RWPE1 (cell line): ENCODE data around the gene GFRAL.

Experiments used
- CTCF ChIA-PET: fragments of 350-600 bp; sonication (Branson Sonifier 250); formaldehyde crosslinking; extraction: SDS; loops from one replicate; lab custom pipeline; 2021; lab: Yijun Ruan, JAX
- POLR2A ChIA-PET: fragments of 400-600 bp; formaldehyde crosslinking; extraction: SDS; loops from one replicate; lab custom pipeline; 2020; ENCODE audit warnings: antibody characterized with exemption; ENCODE audit not compliant: low non-redundant PET; lab: Yijun Ruan, JAX
- DNase-seq: peaks from one replicate; pipeline ENCODE4 v3.0.0; 2012; ENCODE audit warnings: low spot score
- H3K27ac ChIP-seq: fragments of 450-650 bp; 2 replicates; pipeline ENCODE4 v1.5.1; 2017
- CTCF ChIP-seq: fragments of 450-650 bp; conservative IDR thresholded peaks from 2 replicates; pipeline ENCODE4 v1.5.1; 2017; ENCODE audit warnings: low read depth, mild to moderate bottlenecking

GFRAL gene

GRCh38 chr6:55443238-55444134, 116.2 kb downstream of the GFRAL start:
- H3K27ac ChIP-seq: no peak overlapping the region
- POLR2A ChIA-PET: no interaction called here
- no peak for DNase-seq
- no peak for TF ChIP-seq CTCF
- CTCF ChIA-PET: interaction anchor here (0.5 to 0.7 kb wide), 2 partner anchors 114 to 630 kb away, joined by 5 to 8 read pairs; no protein-coding TSS in a partner anchor

GRCh38 chr6:55445648-55446204, 118.5 kb downstream of the GFRAL start:
- POLR2A ChIA-PET: no interaction called here
- DNase-seq: peak; percentile 16

GRCh38 chr6:55447891-55448290, 120.6 kb downstream of the GFRAL start:
- H3K27ac ChIP-seq: no peak overlapping the region
- TF ChIP-seq CTCF: no peak
- POLR2A ChIA-PET: no interaction called here
- CTCF ChIA-PET: no interaction called here
- DNase-seq: no peak

More at GRCh38 chr6:55445648-55446204, 118.5 kb downstream of the GFRAL start:
- peak; percentile 63 for TF ChIP-seq CTCF
- H3K27ac ChIP-seq: no peak overlapping the region
- CTCF ChIA-PET: interaction anchor here (0.6 to 1.7 kb wide), 3 partner anchors 9 to 507 kb away, joined by 3 to 10 read pairs (median 3); no protein-coding TSS in a partner anchor

GRCh38 chr6:55448451-55448850, 121.2 kb downstream of the GFRAL start:
- POLR2A ChIA-PET: no interaction called here

GRCh38 chr6:55449225-55449624, 122.0 kb downstream of the GFRAL start:
- no peak overlapping the region for H3K27ac ChIP-seq
- no peak for TF ChIP-seq CTCF
- ChIA-PET POLR2A (no interaction called here), CTCF (no interaction called here)
- DNase-seq: no peak

More at GRCh38 chr6:55448451-55448850, 121.2 kb downstream of the GFRAL start:
- no peak overlapping the region for H3K27ac ChIP-seq
- CTCF ChIA-PET: no interaction called here
- TF ChIP-seq CTCF: no peak
- DNase-seq: no peak

GRCh38 chr6:55450005-55450404, 122.7 kb downstream of the GFRAL start:
- CTCF ChIA-PET: no interaction called here
- no peak overlapping the region for H3K27ac ChIP-seq
- DNase-seq: no peak

More at GRCh38 chr6:55450005-55450404, 122.7 kb downstream of the GFRAL start:
- TF ChIP-seq CTCF: no peak
- POLR2A ChIA-PET: no interaction called here
